Epithelial cell of esophagus (primary cell): ENCODE results near the gene SHISAL1.

ENCODE experiments used
- DNase-seq: peaks from one replicate; pipeline ENCODE4 v3.0.0; 2010; ENCODE audit warnings: low read depth
- H3K4me3 ChIP-seq: 2 replicates; pipeline ENCODE4 v1.5.1; 2011; ENCODE audit warnings: mild to moderate bottlenecking, low read length, control low read depth
- TF ChIP-seq, protein P1 (sequence below): IDR thresholded peaks from 2 replicates; pipeline ENCODE4 v1.5.1; 2011; ENCODE audit warnings: low read depth, mild to moderate bottlenecking, low read length, control low read depth, inconsistent platforms; ENCODE audit not compliant: insufficient read depth; ENCODE audit errors: missing control alignments

SHISAL1 gene

GRCh38 chr22:44316393-44317122, 3.8 kb upstream of the SHISAL1 start:
- peak; percentile 47 for DNase-seq
- H3K4me3 ChIP-seq, result no peak overlapping the region
- TF ChIP-seq, protein P1, sequence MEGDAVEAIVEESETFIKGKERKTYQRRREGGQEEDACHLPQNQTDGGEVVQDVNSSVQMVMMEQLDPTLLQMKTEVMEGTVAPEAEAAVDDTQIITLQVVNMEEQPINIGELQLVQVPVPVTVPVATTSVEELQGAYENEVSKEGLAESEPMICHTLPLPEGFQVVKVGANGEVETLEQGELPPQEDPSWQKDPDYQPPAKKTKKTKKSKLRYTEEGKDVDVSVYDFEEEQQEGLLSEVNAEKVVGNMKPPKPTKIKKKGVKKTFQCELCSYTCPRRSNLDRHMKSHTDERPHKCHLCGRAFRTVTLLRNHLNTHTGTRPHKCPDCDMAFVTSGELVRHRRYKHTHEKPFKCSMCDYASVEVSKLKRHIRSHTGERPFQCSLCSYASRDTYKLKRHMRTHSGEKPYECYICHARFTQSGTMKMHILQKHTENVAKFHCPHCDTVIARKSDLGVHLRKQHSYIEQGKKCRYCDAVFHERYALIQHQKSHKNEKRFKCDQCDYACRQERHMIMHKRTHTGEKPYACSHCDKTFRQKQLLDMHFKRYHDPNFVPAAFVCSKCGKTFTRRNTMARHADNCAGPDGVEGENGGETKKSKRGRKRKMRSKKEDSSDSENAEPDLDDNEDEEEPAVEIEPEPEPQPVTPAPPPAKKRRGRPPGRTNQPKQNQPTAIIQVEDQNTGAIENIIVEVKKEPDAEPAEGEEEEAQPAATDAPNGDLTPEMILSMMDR, result no peak

- H3K4me3 ChIP-seq, result no peak overlapping the region
- TF ChIP-seq, protein P1, result no peak
- DNase-seq, result no peak
Observed at GRCh38 chr22:44314425-44315067, 1.8 kb upstream of the SHISAL1 start.

DNA sequence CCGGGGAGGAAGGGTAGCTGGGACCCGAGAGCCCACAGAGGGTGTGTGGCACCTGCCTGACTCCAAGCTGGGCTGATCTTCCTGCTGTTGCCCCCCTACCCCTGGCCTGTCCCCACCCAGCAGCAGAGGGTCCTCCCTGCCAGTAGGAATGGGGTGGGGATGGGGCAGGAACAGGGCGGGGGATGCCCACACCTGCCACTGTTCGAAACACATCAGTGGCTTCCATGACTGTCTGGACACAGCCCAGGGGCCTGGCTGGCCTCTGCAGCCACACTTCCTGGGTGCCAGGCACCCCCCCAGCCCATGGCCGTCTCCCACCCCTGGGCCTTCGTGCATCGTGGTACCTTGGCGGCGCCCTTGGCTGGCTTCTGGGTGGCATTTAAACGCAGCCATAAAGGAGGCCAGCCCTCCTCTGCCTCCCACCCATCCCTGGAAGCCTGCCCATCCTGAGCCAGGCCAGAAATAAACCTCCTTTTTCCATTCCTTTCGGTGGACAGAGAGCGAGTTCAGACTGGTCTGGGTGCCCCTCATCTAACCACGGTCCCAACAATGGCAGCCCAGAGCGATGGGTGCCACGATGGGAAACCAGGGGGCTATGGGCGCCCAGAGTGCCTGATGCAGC, 745 bp upstream of the SHISAL1 start:
- no peak for DNase-seq
- TF ChIP-seq, protein P1, result no peak
- no peak overlapping the region for H3K4me3 ChIP-seq

DNA sequence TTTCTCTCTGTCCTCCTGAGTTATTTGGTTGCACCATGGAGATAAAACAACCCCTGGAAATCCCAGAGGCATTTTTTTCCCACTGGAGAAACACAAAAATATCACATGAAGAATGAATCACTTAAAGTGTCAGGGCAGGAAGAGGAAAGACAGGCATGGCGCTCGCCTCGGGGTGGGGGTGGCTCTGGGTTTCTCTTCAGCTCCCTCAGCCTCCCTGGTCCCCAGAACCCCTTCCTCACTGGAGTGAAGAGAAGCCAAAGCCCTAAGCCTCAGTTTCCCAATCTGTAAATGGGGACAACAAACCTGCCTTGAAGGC, 938 bp downstream of the SHISAL1 start:
- peak; percentile 79 for DNase-seq
- TF ChIP-seq, protein P1, result no peak
- H3K4me3 ChIP-seq, result no peak overlapping the region

DNA sequence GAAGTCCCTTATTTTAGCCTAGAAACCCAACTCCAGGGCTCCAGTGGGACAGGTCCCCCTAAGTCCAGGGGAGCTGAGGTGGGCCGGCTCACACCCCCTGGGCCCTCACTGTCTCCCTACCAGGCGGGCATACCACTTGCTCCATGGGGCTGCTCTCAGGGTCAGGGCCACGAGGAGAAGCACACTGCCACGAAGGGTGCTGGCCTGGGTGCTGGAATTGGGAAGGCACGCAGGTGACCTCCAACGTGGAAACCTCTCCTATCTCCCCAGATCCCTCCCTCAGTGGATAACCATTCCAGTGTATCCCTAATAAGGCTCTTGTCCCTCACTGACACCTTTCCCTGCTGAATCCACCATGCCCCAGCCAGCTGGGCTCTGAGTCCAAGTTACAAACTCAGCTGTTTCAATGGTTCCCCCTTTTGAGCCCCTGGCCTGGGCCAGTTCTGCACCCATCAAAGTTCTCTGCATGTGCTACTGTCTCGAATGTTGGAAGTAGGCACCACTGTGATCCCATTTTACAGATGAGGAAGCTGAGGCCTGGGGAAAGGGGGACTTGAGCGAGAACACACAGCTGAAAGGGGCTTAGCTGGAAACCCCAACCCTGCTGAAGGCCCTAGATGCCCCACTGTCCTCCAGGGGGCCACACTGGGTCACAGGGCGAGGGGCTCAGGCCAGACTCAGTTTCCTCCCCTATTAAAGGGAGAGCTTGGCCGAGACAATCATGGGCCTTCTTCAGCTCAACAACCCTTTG, 1.5 kb downstream of the SHISAL1 start:
- no peak overlapping the region for H3K4me3 ChIP-seq
- TF ChIP-seq, protein P1, result no peak
- no peak for DNase-seq

- TF ChIP-seq, protein P1, result no peak
- DNase-seq, result no peak
- H3K4me3 ChIP-seq, result no peak overlapping the region
Observed at GRCh38 chr22:44309647-44310046, 3.1 kb downstream of the SHISAL1 start.
